ENCODE results near the gene ZNF414. TPM values are rescaled to one million over a fixed set of nuclear protein-coding genes. Genes with fewer than 3 reads are reported as not detected.

ZNF414 gene
- total RNA-seq, 4 donors from 2014 or later: 9.1 to 44.3 (median 34.4) TPM

GRCh38 chr19:8528500-8528899, 14.5 kb upstream of the ZNF414 start:
- H3K4me3 ChIP-seq (replicated peaks in 1 of 3): no peak overlapping the region
- TF ChIP-seq POLR2A (IDR thresholded peaks at IDR 0.05): no peak
- no peak for TF ChIP-seq CTCF (IDR thresholded peaks at IDR 0.05)
- peak overlapping the region in 1 of 3 donors; percentile 43 for H3K27ac ChIP-seq
- peak; percentile 56 to 65 for DNase-seq
- H3K4me1 ChIP-seq: peaks cover 8 to 25% of the 10 kb centered on the region in 2 donors
- H3K27me3 ChIP-seq: no peaks in the 10 kb centered on the region
- no peaks in the 10 kb centered on the region for H3K36me3 ChIP-seq
- 35 to 47% methylated on average over 4 of the region's 4 CpGs for WGBS, 2 donors
- no peaks in the 10 kb centered on the region for H3K9me3 ChIP-seq
- intact Hi-C loops (cut with DNase I): no loop called here

- TF ChIP-seq CTCF (IDR thresholded peaks at IDR 0.05) (no peak), POLR2A (IDR thresholded peaks at IDR 0.05) (peak in 1 of 2 donors; percentile 78)
- intact Hi-C loops (cut with DNase I): no loop called here
- DNase-seq: peak; percentile 93
- WGBS, 2 donors: 18% methylated on average over 19 to 53 of the region's 57 CpGs
- no peaks in the 10 kb centered on the region for H3K9me3 ChIP-seq
- H3K27me3 ChIP-seq: no peaks in the 10 kb centered on the region
- H3K4me3 ChIP-seq (replicated peaks in 1 of 3): peak overlapping the region; percentile 62 to 82 (median 76)
- no peaks in the 10 kb centered on the region for H3K36me3 ChIP-seq
- H3K4me1 ChIP-seq: peaks cover 8 to 25% of the 10 kb centered on the region in 2 donors
- peak overlapping the region; percentile 83 to 94 (median 84) for H3K27ac ChIP-seq
Measured at GRCh38 chr19:8526345-8527091, 12.6 kb upstream of the ZNF414 start.

- Histone ChIP-seq H3K9me3 (no peaks in the 10 kb centered on the region), H3K27ac (peak overlapping the region in 2 of 3 donors; percentile 53 to 65), H3K4me3 (replicated peaks in 1 of 3) (peak overlapping the region in 1 of 3 donors; percentile 82), H3K4me1 (peaks cover 8 to 25% of the 10 kb centered on the region in 2 donors), H3K27me3 (no peaks in the 10 kb centered on the region), H3K36me3 (no peaks in the 10 kb centered on the region)
- intact Hi-C loops (cut with DNase I): no loop called here
- TF ChIP-seq POLR2A (IDR thresholded peaks at IDR 0.05) (peak in 1 of 2 donors; percentile 14), CTCF (IDR thresholded peaks at IDR 0.05) (peak in 1 of 6 experiments; percentile 17)
- DNase-seq: no peak
- WGBS, 2 donors: 9 to 14% methylated on average over 15 of the region's 15 CpGs
Measured at GRCh38 chr19:8525401-8525684, 11.4 kb upstream of the ZNF414 start.

- Histone ChIP-seq H3K27me3 (no peaks in the 10 kb centered on the region), H3K27ac (no peak overlapping the region), H3K4me1 (peaks cover 4 to 5% of the 10 kb centered on the region in 2 donors), H3K9me3 (no peaks in the 10 kb centered on the region), H3K4me3 (replicated peaks in 1 of 3) (no peak overlapping the region), H3K36me3 (no peaks in the 10 kb centered on the region)
- intact Hi-C loops (cut with DNase I): no loop called here
- DNase-seq: no peak
- TF ChIP-seq CTCF (IDR thresholded peaks at IDR 0.05) (no peak), POLR2A (IDR thresholded peaks at IDR 0.05) (no peak)
- WGBS, 2 donors: 97 to 100% methylated on average over 6 of the region's 6 CpGs
Measured at GRCh38 chr19:8519388-8519787, 5.4 kb upstream of the ZNF414 start.

GRCh38 chr19:8518536-8518935, 4.6 kb upstream of the ZNF414 start:
- intact Hi-C loops (cut with DNase I): no loop called here
- TF ChIP-seq CTCF (IDR thresholded peaks at IDR 0.05) (no peak), POLR2A (IDR thresholded peaks at IDR 0.05) (no peak)
- Histone ChIP-seq H3K4me1 (peaks cover 6 to 7% of the 10 kb centered on the region in 2 donors), H3K36me3 (no peaks in the 10 kb centered on the region), H3K27ac (no peak overlapping the region), H3K27me3 (no peaks in the 10 kb centered on the region), H3K9me3 (no peaks in the 10 kb centered on the region), H3K4me3 (replicated peaks in 1 of 3) (no peak overlapping the region)
- 90% methylated on average over 11 of the region's 11 CpGs for WGBS, 2 donors
- DNase-seq: no peak
